GM18508 (cell line): ENCODE data around the gene LAPTM4A.

Experiments used
- ATAC-seq: cut with Tn5 transposase; IDR thresholded peaks from one replicate; pipeline ENCODE4 v1.9.1; 2021; ENCODE audit warnings: moderate number of reproducible peaks; ENCODE audit not compliant: insufficient read depth, unreplicated experiment

Gene LAPTM4A

GRCh38 chr2:20025065-20025786 lies 26.2 kb downstream of the LAPTM4A start:
- ATAC-seq, result no peak

GRCh38 chr2:20023688-20024087 lies 27.7 kb downstream of the LAPTM4A start:
- ATAC-seq, result no peak

- ATAC-seq, result no peak
These were observed 29.9 kb downstream of the LAPTM4A start for GRCh38 chr2:20021405-20022009.

- ATAC-seq, result no peak
These were observed 31.7 kb downstream of the LAPTM4A start for GRCh38 chr2:20019747-20020146.

- ATAC-seq, result no peak
These were observed 32.8 kb downstream of the LAPTM4A start for GRCh38 chr2:20018601-20019152.

GRCh38 chr2:20016346-20016745 lies 35.1 kb downstream of the LAPTM4A start:
- no peak for ATAC-seq

- no peak for ATAC-seq
These were observed 35.8 kb downstream of the LAPTM4A start for GRCh38 chr2:20015482-20016083.

- ATAC-seq, result no peak
These were observed 38.1 kb downstream of the LAPTM4A start for GRCh38 chr2:20013126-20013849.

GRCh38 chr2:20012282-20013125 lies 38.9 kb downstream of the LAPTM4A start, which contains the start of gene MATN3:
TSS of gene MATN3 (minus strand) at chr2:20012668. CDS start at chr2:20012631, 37 bp downstream.
- ATAC-seq, result no peak

- no peak for ATAC-seq
These were observed 39.5 kb downstream of the LAPTM4A start for GRCh38 chr2:20012032-20012281.

- ATAC-seq, result no peak
These were observed 40.0 kb downstream of the LAPTM4A start for GRCh38 chr2:20011276-20012031.

GRCh38 chr2:20008703-20009102 lies 42.7 kb downstream of the LAPTM4A start:
- no peak for ATAC-seq

- ATAC-seq, result no peak
These were observed 45.4 kb downstream of the LAPTM4A start for GRCh38 chr2:20005891-20006470.

GRCh38 chr2:20005067-20005627 lies 46.3 kb downstream of the LAPTM4A start:
- no peak for ATAC-seq

- ATAC-seq, result no peak
These were observed 50.0 kb downstream of the LAPTM4A start for GRCh38 chr2:20001361-20001863.

GRCh38 chr2:19993731-19994130 lies 57.7 kb downstream of the LAPTM4A start:
- no peak for ATAC-seq

GRCh38 chr2:19991895-19992294 lies 59.5 kb downstream of the LAPTM4A start:
- ATAC-seq, result no peak

- ATAC-seq, result no peak
These were observed 61.1 kb downstream of the LAPTM4A start for GRCh38 chr2:19990416-19990728.
